SJSA1 (cell line): ENCODE data around the gene SNX2. TPM values are rescaled to one million over a fixed set of nuclear protein-coding genes. Genes with fewer than 3 reads are reported as not detected.
"Not testable (repeated sequence)": the region's sequence is repeated elsewhere in the genome, so short reads cannot be mapped to it uniquely, and the experiment has no call there.

Experiments used
- DNase-seq, 2 experiments: peaks; one replicate each; pipeline ENCODE4 v3.0.0-alpha.2; 2015 to 2020; ENCODE audit warnings: low spot score in 2 of 2, low read depth in 1 of 2
- H3K27ac ChIP-seq: fragments of 250-450 bp; sonication (Bioruptor Pico); 2 replicates; pipeline ENCODE4 v1.5.1; 2020; ENCODE audit warnings: mild to moderate bottlenecking, moderate library complexity
- H3K27me3 ChIP-seq: fragments of 250-450 bp; sonication (Bioruptor Pico); replicated peaks from 2 replicates; pipeline ENCODE4 v1.5.1; 2020; ENCODE audit warnings: mild to moderate bottlenecking, moderate library complexity
- H3K36me3 ChIP-seq: fragments of 250-450 bp; sonication (Bioruptor Pico); 2 replicates; pipeline ENCODE4 v1.5.1; 2020; ENCODE audit warnings: mild to moderate bottlenecking
- H3K4me1 ChIP-seq: fragments of 250-450 bp; sonication (Bioruptor Pico); replicated peaks from 2 replicates; pipeline ENCODE4 v1.6.1; 2021; ENCODE audit warnings: mild to moderate bottlenecking
- H3K4me3 ChIP-seq: fragments of 250-450 bp; sonication (Bioruptor Pico); 2 replicates; pipeline ENCODE4 v1.5.1; 2020; ENCODE audit warnings: mild to moderate bottlenecking
- H3K9me3 ChIP-seq: fragments of 250-450 bp; sonication (Bioruptor Pico); replicated peaks from 2 replicates; pipeline ENCODE4 v1.5.1; 2020; ENCODE audit warnings: mild to moderate bottlenecking
- total RNA-seq: library from RNA; depleted of rRNA; stranded (reverse); fragments of >200 nt; shearing (Covaris generic); gene quantifications from 2 replicates; pipeline ENCODE4 v1.2.3, GENCODE V29; 2014

The SNX2 gene
- total RNA-seq, 1 experiment from 2014 or later: 91.4 TPM

DNA sequence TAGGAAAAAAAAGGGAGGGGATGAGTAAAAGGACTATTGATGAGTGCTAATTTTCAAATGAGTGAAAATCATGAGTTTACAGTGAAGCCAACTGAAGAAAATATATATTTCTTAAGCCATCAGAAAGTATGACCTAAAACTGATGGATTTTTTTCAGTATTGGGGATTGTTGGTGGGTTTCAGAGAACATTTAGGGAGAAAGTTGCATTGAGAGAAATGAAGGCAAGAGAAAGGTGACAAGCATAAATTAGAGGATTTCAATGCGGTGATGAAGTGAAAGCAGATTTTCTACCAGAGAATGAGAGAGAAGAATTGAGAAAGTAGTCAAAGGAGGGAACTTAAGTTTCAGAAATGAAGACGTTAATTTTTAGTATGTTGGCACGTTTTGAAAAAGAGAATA lies 62.1 kb downstream of the SNX2 start:
- Histone ChIP-seq H3K27ac (no peak overlapping the region), H3K27me3 (no peaks in the 10 kb centered on the region), H3K4me3 (no peak overlapping the region), H3K4me1 (no peaks in the 10 kb centered on the region), H3K9me3 (no peaks in the 10 kb centered on the region), H3K36me3 (no peaks in the 10 kb centered on the region)
- DNase-seq: no peak

DNA sequence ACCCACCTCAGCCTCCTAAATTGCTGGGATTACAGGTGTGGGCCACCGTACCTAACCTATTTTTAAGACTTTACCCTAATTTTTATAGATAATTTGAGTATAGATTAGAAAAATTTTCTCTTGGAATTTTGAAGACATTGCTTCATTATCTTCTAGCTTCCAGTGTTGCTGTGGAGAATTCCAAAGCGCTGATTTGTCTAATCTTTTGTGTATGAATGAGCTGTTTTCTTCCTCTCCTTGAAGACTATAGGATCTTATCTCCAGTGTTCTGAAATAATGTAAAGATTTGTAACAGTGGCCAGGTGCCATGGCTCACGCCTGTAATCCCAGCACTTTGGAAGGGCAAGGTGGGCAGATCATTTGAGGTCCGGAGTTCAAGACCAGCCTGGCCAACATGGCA lies 64.9 kb downstream of the SNX2 start:
- no peak overlapping the region for H3K27ac ChIP-seq
- H3K27me3 ChIP-seq: no peaks in the 10 kb centered on the region
- no peak overlapping the region for H3K4me3 ChIP-seq
- H3K36me3 ChIP-seq: no peaks in the 10 kb centered on the region
- H3K4me1 ChIP-seq: peaks cover 8% of the 10 kb centered on the region
- no peaks in the 10 kb centered on the region for H3K9me3 ChIP-seq
- no peak for DNase-seq

DNA sequence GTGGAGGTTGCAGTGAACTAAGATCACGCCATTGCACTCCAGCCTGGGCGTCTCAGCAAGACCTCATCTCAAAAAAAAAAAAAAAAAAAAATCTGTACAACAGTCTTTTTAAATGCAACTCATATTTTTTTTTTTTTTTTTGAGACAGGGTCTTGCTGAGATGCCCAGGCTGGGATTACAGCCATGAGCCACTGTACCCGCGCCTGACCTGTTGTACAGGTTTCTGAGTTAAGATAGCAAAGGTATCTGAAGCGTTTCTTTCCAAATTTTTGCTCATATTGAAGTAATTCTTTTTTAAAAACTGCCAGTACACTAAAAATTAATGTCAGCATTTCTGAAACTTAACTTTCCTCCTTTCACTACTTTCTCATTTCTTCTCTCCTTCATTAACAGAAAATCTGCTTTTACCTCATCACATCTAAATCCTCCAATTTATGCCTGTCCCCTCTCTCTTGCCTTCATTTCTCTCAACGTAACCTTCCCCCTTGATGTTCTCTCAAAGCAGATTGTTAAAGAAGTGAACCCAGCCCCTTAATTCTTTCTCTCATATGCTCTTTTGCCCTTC lies 67.2 kb downstream of the SNX2 start:
- no peaks in the 10 kb centered on the region for H3K27me3 ChIP-seq
- no peak for DNase-seq
- H3K27ac ChIP-seq: no peak overlapping the region
- peaks cover 10% of the 10 kb centered on the region for H3K36me3 ChIP-seq
- peaks cover 3% of the 10 kb centered on the region; the same call in 1 of the 2 replicates for H3K9me3 ChIP-seq
- H3K4me3 ChIP-seq: no peak overlapping the region
- H3K4me1 ChIP-seq: peaks cover 22% of the 10 kb centered on the region

DNA sequence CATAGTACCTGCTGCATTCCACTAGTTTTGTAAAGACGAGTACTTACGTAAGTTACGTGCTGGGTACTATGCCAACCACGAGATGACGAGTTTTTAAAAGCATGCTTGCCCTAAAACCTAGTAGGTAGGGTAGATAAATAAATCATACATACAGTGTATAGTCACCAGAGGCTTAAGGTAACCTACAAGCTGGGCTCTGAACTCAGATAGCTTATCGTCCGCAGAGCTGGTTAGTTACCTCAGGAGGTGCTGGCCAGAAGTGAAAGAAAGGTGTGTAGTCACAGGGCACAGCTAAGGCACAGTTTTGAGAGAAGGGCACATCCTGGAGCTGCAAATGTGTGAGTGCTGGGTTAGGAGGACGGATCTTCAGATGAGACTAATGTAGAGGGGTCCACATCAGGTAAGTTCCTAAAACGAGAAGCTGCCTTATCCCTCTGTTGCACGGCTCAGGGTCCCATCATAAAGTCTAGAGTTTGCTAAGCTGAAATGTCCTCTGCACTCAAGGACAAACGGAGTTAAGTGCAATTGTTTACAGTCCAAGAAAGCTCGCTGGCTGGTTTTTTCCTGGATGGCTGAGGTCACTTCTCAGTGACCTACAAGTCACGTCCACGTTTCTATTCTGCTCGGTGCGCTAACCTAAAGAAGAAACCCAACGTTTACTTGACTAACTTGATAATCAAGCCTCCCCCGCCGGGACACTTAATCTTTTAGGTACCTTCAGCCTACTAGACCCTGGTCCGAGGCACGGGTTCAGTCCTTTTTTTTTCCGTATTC lies 69.4 kb downstream of the SNX2 start:
- H3K4me1 ChIP-seq: peaks cover 23% of the 10 kb centered on the region
- H3K27me3 ChIP-seq: no peaks in the 10 kb centered on the region
- peak overlapping the region; percentile 100 for H3K4me3 ChIP-seq
- DNase-seq: no peak
- peak overlapping the region; percentile 95 for H3K27ac ChIP-seq
- peaks cover 3% of the 10 kb centered on the region; the same call in 1 of the 2 replicates for H3K9me3 ChIP-seq
- H3K36me3 ChIP-seq: peaks cover 11% of the 10 kb centered on the region

DNA sequence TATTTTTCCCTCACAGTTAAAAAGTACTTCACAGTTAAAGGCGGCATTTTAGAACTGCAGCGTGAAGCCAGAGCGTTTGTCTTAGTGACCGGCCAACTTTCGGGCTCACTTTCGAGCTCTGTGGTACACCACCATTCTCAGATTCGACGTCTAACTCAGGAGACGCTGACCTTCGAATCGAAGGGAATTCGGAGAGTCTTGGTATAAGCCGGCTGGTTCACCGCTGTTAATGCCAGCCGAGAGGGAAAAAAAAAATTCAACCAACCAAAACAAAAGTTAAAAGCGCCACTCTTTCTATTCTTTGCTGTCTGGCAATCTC lies 70.0 kb downstream of the SNX2 start:
- Histone ChIP-seq H3K27ac (peak overlapping the region; percentile 95), H3K4me3 (peak overlapping the region; percentile 100)

DNA sequence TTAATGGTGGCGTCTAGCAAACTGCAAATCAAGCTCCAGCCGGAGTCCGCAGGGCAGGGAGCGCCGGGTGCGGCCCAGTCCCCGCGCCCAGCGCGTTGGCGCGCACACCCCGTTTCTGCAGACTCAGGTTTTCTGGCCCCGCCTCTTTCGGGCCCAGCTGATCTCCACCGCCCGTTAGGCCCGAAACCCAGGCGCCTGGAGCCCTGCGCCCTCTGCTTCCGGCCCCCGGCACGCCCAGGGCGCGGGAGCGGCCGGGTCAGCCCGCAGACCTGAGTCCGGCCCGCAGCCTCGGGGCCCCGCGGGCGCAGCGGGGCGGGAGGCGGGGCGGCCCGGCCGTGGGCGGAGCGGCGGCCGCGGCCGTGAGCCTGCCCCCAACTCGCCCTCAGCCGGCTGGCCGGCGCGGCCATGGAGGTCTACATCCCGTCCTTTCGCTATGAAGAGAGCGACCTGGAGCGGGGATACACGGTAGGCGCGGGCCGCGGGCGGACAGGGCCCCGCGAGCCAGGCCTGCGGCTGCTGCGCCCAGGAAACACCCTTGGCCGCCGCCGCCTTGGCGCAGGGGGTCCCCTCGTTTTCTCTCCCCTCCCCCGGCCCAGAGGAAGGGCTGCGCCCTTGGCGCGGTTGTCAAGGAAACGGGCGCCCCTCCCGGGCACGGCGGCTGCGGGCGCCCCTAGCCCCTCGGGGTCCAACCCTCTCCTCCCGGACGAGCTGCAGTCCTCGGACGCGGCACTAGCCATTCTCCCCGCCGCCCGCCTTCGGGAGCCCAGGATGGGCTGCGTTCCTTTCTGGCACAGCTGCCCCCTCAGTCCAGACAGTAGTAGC lies 70.6 kb downstream of the SNX2 start, which contains the start of gene SNX24:
Gene SNX24 (plus strand): TSS at position 385 of the 822 bp plus-strand sequence. CDS start 21 bp downstream, at position 406.
- DNase-seq: peak; percentile 86 to 88
- Histone ChIP-seq H3K36me3 (peaks cover 11% of the 10 kb centered on the region), H3K9me3 (peaks cover 3% of the 10 kb centered on the region; the same call in 1 of the 2 replicates), H3K27ac (peak within 1 kb of the TSS; percentile 95), H3K4me1 (peaks cover 23% of the 10 kb centered on the region), H3K4me3 (peak within 1 kb of the TSS; percentile 100), H3K27me3 (no peaks in the 10 kb centered on the region)

More for the DNA sequence above, 70.0 kb downstream of the SNX2 start:
- peaks cover 23% of the 10 kb centered on the region for H3K4me1 ChIP-seq
- peaks cover 3% of the 10 kb centered on the region; the same call in 1 of the 2 replicates for H3K9me3 ChIP-seq
- no peak for DNase-seq
- no peaks in the 10 kb centered on the region for H3K27me3 ChIP-seq
- peaks cover 11% of the 10 kb centered on the region for H3K36me3 ChIP-seq

DNA sequence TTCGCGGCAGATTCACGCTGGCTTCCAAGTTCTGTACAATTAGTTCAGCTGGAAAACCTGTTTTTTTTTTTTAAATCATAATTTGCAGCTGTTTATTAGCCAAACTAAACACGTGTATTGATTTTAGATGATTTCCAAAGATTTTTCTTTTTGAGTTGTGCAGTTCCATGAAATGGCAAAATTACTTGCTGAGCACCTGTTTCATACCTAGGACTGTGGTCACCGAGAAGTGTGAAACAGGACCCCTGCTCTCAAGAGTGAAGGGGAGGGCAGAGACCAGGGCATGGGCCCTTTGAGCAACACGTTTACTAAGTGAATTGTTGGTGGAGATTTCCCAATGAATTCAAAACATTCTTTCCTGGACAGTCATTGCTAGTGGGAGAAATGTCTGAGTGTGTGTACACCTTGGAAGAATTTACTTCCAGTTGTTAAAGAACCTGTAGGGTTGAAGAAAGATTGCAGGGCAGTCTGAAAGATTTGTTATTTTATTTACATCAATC lies 71.2 kb downstream of the SNX2 start:
- H3K27ac ChIP-seq: peak overlapping the region; percentile 95
- DNase-seq: peak; percentile 55 to 69

DNA sequence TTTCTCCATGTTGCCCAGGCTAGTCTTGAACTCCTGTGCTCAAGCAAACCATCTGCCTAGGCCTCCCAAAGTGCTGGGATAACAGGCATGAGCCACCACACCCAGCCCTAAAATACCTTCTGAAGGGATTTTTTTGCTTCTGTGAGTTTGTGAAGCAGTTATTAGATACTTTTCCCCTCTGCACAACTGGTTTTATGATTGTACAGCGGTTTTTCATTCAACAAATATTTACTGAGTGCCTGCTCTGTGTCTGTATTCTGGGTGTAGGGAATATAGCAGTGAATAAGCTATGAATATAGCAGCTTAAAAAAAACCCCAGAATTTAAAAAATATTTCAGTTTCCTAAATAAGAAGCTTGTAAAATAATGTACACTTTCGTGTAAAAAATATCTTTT lies 72.8 kb downstream of the SNX2 start:
- Histone ChIP-seq H3K36me3 (peaks cover 11% of the 10 kb centered on the region), H3K4me3 (no peak overlapping the region), H3K27me3 (no peaks in the 10 kb centered on the region), H3K9me3 (peaks cover 3% of the 10 kb centered on the region; the same call in 1 of the 2 replicates), H3K27ac (no peak overlapping the region), H3K4me1 (peaks cover 23% of the 10 kb centered on the region)
- DNase-seq: no peak

More for the DNA sequence above, 71.2 kb downstream of the SNX2 start:
- Histone ChIP-seq H3K36me3 (peaks cover 11% of the 10 kb centered on the region), H3K4me1 (peaks cover 23% of the 10 kb centered on the region), H3K9me3 (peaks cover 3% of the 10 kb centered on the region; the same call in 1 of the 2 replicates), H3K27me3 (no peaks in the 10 kb centered on the region), H3K4me3 (peak overlapping the region; percentile 100)

DNA sequence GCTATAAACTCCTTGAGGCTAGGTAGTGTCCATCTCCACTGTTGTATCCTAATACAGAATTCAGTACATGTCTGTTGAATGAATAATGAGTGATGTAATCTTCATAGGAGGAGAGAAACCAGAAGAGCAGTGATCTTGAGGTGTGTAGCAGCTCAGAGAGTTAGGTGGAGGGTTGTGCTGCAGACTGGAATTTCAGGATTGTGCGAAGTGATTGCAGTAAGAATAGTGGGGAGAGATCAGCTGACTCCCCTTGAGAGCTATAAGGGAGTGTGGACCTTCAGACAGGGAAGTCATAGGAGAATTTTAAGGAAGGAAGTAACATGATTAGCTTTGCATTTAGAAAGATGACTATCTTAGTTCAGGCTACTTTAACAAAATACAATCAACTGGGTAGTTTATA lies 74.9 kb downstream of the SNX2 start:
- H3K36me3 ChIP-seq: peaks cover 11% of the 10 kb centered on the region

DNA sequence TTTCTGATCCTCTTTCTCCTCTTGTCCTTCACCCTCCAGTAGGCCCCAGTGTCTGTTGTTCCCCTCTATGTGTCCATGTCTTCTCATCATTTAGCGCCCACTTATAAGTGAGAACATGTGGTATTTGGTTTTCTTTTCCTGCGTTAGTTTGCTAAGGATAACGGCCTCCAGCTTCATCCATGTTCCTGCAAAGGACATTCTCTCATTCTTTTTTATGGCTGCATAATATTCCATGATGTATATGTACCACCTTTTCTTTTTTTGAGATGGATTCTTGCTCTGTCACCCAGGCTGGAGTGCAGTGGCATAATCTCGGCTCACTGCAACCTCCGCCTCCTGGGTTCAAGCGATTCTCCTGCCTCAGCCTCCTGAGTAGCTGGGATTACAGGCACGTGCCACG lies 82.7 kb downstream of the SNX2 start:
- H3K4me1 ChIP-seq, H3K4me3 ChIP-seq, H3K36me3 ChIP-seq, DNase-seq, H3K9me3 ChIP-seq, H3K27ac ChIP-seq, H3K27me3 ChIP-seq: not testable (repeated sequence)

More for the DNA sequence above, 74.9 kb downstream of the SNX2 start:
- Histone ChIP-seq H3K9me3 (peaks cover 3% of the 10 kb centered on the region; the same call in 1 of the 2 replicates), H3K27ac (no peak overlapping the region), H3K4me1 (peaks cover 14% of the 10 kb centered on the region), H3K27me3 (no peaks in the 10 kb centered on the region), H3K4me3 (no peak overlapping the region)
- no peak for DNase-seq

DNA sequence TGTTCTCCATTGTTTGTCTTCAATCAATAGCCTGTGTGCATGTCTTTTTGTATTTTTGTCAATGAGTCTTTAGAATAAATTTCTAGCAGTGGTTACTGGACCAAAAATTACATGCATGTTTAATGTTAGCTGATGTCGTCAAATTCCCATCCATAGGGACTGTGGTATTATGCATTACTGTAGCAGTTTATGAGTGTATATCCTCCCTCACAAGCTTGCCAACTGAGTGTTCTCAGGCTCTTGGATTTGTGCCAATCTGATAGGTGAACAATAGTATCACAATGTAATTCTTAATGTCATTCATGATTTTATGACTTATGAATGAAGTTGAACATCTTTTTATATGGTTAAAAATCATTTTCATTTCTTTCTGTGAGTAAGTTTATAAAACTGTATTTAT lies 83.6 kb downstream of the SNX2 start:
- no peak for DNase-seq
- Histone ChIP-seq H3K27me3 (no peaks in the 10 kb centered on the region), H3K4me3 (no peak overlapping the region), H3K36me3 (peaks cover 7% of the 10 kb centered on the region; the same call in 1 of the 2 replicates), H3K9me3 (no peaks in the 10 kb centered on the region), H3K4me1 (no peaks in the 10 kb centered on the region), H3K27ac (no peak overlapping the region)

DNA sequence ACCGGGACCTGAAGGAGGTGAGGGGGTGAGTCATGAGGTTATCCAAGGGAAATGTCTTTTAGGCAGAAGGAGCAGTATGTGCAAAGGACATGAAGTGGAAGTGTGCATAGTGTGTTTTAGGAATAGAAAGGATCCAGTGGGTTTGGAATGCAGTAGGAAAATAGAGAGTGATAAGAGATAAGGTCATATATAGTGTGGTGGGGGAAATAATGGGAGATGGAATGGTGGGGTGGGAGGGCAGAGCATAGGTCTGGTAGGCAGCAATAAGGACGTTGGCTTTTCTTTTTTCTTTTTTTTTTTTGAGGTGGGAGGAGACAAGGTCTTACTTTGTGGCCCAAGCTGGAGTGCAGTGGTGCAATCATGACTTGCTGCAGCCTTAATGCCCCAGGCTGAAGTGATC lies 88.4 kb downstream of the SNX2 start:
- DNase-seq: no peak
- H3K4me3 ChIP-seq: no peak overlapping the region
- H3K9me3 ChIP-seq: no peaks in the 10 kb centered on the region
- H3K36me3 ChIP-seq: peaks cover 5% of the 10 kb centered on the region; the same call in 1 of the 2 replicates
- no peaks in the 10 kb centered on the region for H3K27me3 ChIP-seq
- no peaks in the 10 kb centered on the region for H3K4me1 ChIP-seq
- no peak overlapping the region for H3K27ac ChIP-seq

DNA sequence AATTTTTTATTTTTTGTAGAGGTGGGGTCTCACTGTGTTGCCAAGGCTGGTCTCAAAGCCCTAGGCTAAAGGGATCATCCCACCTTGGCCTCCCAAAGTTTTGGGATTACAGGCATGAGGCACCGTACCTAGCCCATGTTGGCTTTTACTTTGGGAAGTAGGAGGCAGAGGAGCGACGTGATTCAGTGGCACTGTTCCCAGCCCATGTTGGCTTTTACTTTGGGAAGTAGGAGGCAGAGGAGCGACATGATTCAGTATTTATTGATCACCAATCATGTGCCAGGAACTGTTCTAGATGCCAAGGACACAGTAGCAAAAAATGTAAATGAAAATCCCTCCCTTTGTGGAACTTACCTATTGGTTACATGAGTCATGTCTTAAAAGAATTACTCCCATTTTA lies 88.8 kb downstream of the SNX2 start:
- H3K9me3 ChIP-seq: no peaks in the 10 kb centered on the region
- no peaks in the 10 kb centered on the region for H3K27me3 ChIP-seq
- no peak overlapping the region for H3K27ac ChIP-seq
- DNase-seq: no peak
- peaks cover 5% of the 10 kb centered on the region; the same call in 1 of the 2 replicates for H3K36me3 ChIP-seq
- no peaks in the 10 kb centered on the region for H3K4me1 ChIP-seq
- H3K4me3 ChIP-seq: no peak overlapping the region
